Liver (tissue), 9 donors: Measurements from ENCODE around the gene OR2A14. TPM values are rescaled to one million over a fixed set of nuclear protein-coding genes. Genes with fewer than 3 reads are reported as not detected.

Experiments used
- DNase-seq: peaks from one replicate; pipeline ENCODE4 v3.0.0-alpha.2; 2017; ENCODE audit warnings: low spot score
- H3K27ac ChIP-seq, 2 donors: one replicate each; pipeline ENCODE4 v1.7.0; 2013; ENCODE audit warnings: inconsistent platforms in 2 of 2, low read length in 2 of 2, control low read depth in 1 of 2, low read depth in 1 of 2, mild to moderate bottlenecking in 1 of 2
- H3K27me3 ChIP-seq, 4 donors: one replicate each; pipeline versions ENCODE4 v1.6.1 to v1.7.0; 2013; ENCODE audit warnings: low read length in 3 of 4, inconsistent platforms in 1 of 4, mild to moderate bottlenecking in 1 of 4, moderate library complexity in 1 of 4; ENCODE audit not compliant: control insufficient read depth in 4 of 4, insufficient read depth in 4 of 4
- H3K36me3 ChIP-seq, 4 donors: one replicate each; pipeline versions ENCODE4 v1.6.1 to v1.7.0; 2013; ENCODE audit warnings: low read length in 3 of 4, mild to moderate bottlenecking in 3 of 4, low read depth in 1 of 4, moderate library complexity in 1 of 4; ENCODE audit not compliant: control insufficient read depth in 4 of 4, insufficient read depth in 3 of 4
- H3K4me1 ChIP-seq, 4 donors: one replicate each; pipeline versions ENCODE4 v1.6.1 to v1.7.0; 2013; ENCODE audit warnings: low read length in 3 of 4, mild to moderate bottlenecking in 3 of 4, moderate library complexity in 1 of 4; ENCODE audit not compliant: control insufficient read depth in 4 of 4, insufficient read depth in 4 of 4
- H3K4me3 ChIP-seq, 3 donors: one replicate each; pipeline versions ENCODE4 v1.6.1 to v1.7.0; 2013; ENCODE audit warnings: low read length in 3 of 3, control low read depth in 1 of 3, low read depth in 1 of 3, mild to moderate bottlenecking in 1 of 3
- H3K9ac ChIP-seq, 2 donors: one replicate each; pipeline ENCODE4 v1.7.0; 2013; ENCODE audit warnings: low read length in 2 of 2, mild to moderate bottlenecking in 2 of 2, moderate library complexity in 2 of 2, control low read depth in 1 of 2, low read depth in 1 of 2
- H3K9me3 ChIP-seq, 4 donors: one replicate each; pipeline versions ENCODE4 v1.6.1 to v1.7.0; 2013; ENCODE audit warnings: low read length in 3 of 4; ENCODE audit not compliant: control insufficient read depth in 4 of 4
- CTCF ChIP-seq: fragments of 150-350 bp; IDR thresholded peaks from 2 replicates; pipeline ENCODE4 v1.5.1; 2017; ENCODE audit warnings: improper control_type of control experiment, low read depth, low read length; ENCODE audit not compliant: missing input control
- EGR1 ChIP-seq, 2 donors: IDR thresholded peaks; 2 replicates each; pipeline ENCODE4 v1.6.1; 2016 to 2018; ENCODE audit warnings: antibody characterized with exemption in 2 of 2, low read depth in 2 of 2
- FOXA1 ChIP-seq: IDR thresholded peaks from 2 replicates; pipeline ENCODE4 v1.6.1; 2016; ENCODE audit warnings: antibody characterized with exemption
- FOXA2 ChIP-seq: IDR thresholded peaks from 2 replicates; pipeline ENCODE4 v1.6.1; 2016; ENCODE audit warnings: antibody characterized with exemption
- GABPA ChIP-seq, 2 donors: IDR thresholded peaks in 1 of 2; conservative IDR thresholded peaks in 1 of 2; 2 replicates each; pipeline ENCODE4 v1.6.1; 2016; ENCODE audit warnings: antibody characterized with exemption in 2 of 2, mild to moderate bottlenecking in 1 of 2, moderate library complexity in 1 of 2
- HNF4A ChIP-seq, 2 donors: conservative IDR thresholded peaks; 2 replicates each; pipeline ENCODE4 v1.6.1; 2016; ENCODE audit warnings: antibody characterized with exemption in 2 of 2, mild to moderate bottlenecking in 2 of 2
- HNF4G ChIP-seq: IDR thresholded peaks from 2 replicates; pipeline ENCODE4 v1.6.1; 2016; ENCODE audit warnings: antibody characterized with exemption
- JUND ChIP-seq, 2 donors: IDR thresholded peaks; 2 replicates each; pipeline ENCODE4 v1.6.1; 2016; ENCODE audit warnings: antibody characterized with exemption in 2 of 2
- MAX ChIP-seq: IDR thresholded peaks from 2 replicates; pipeline ENCODE4 v1.6.1; 2016; ENCODE audit warnings: antibody characterized with exemption
- NR2F2 ChIP-seq: IDR thresholded peaks from 2 replicates; pipeline ENCODE4 v1.6.1; 2016; ENCODE audit warnings: antibody characterized with exemption
- RAD21 ChIP-seq, 2 donors: IDR thresholded peaks; 2 replicates each; pipeline ENCODE4 v1.6.1; 2016; ENCODE audit warnings: antibody characterized with exemption in 2 of 2, mild to moderate bottlenecking in 2 of 2
- RXRA ChIP-seq, 2 donors: IDR thresholded peaks; 2 replicates each; pipeline ENCODE4 v1.6.1; 2017 to 2018; ENCODE audit warnings: antibody characterized with exemption in 2 of 2, mild to moderate bottlenecking in 1 of 2
- SP1 ChIP-seq: IDR thresholded peaks from 2 replicates; pipeline ENCODE4 v1.6.1; 2018; ENCODE audit warnings: antibody characterized with exemption, mild to moderate bottlenecking
- TAF1 ChIP-seq: conservative IDR thresholded peaks from 2 replicates; pipeline ENCODE4 v1.6.1; 2016; ENCODE audit warnings: antibody characterized with exemption, mild to moderate bottlenecking
- YY1 ChIP-seq: IDR thresholded peaks from 2 replicates; pipeline ENCODE4 v1.6.1; 2016; ENCODE audit warnings: antibody characterized with exemption, mild to moderate bottlenecking
- WGBS: extraction: QIAGEN DNeasy Blood & Tissue Kit; methylation state at CpG from one replicate; pipeline ENCODE4 v1.1.7; 2013; 5-methylcytosine and 5-hydroxymethylcytosine counted together
- polyA plus RNA-seq, 2 donors: library from polyadenylated mRNA; stranded (reverse) in 1 of 2; unstranded in 1 of 2; fragments of 200-250 nt in 1 of 2; fragments of >200 nt in 1 of 2; fragmentation: Nextera tagmentation in 1 of 2; extraction: Ambion mirVana in 1 of 2; gene quantifications; one replicate each; pipeline versions ENCODE4 v1.2.1 to v1.2.3, GENCODE V29; 2013 to 2015
- total RNA-seq, 2 donors: library from RNA; depleted of rRNA; stranded (reverse); fragments of >200 nt; gene quantifications; one replicate each; pipeline ENCODE4 v1.2.3, GENCODE V29; 2014
- TF ChIP-seq, protein P1 (sequence below): IDR thresholded peaks from 2 replicates; pipeline ENCODE4 v1.6.1; 2016; ENCODE audit warnings: antibody characterized with exemption
- TF ChIP-seq, protein P2 (sequence below): IDR thresholded peaks from 2 replicates; pipeline ENCODE4 v1.6.1; 2016; ENCODE audit warnings: antibody characterized with exemption, mild to moderate bottlenecking
- donor health status: healthy.
- donor health status: healthy.
- donor health status: healthy.
- donor health status: healthy.
- donor health status: healthy.

Gene OR2A14
- total and polyA plus RNA-seq, 4 donors, result not detected

DNA sequence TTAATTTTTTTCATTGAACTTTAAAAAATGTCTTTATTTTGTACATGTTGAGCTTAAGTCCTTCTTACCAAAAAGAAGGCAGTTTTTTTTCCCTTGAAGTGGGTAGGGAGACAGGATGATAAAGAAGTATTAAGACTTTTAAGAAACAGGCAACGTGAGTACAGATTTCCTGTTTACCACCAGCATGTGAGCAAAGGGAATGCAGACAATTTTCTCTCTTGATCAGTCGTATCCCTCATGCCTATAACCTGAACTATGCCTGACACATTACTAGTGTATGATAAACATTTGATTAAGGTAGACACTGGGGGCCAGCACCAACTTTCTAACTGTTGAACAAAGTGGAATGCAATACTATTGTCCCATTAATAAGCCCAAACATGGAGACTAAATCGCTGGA lies 22.4 kb upstream of the OR2A14 start:
- DNase-seq, result no peak
- no peak overlapping the region for H3K4me3 ChIP-seq
- no peaks in the 10 kb centered on the region for H3K36me3 ChIP-seq
- no peak for TF ChIP-seq NR2F2
- TF ChIP-seq, protein P1, sequence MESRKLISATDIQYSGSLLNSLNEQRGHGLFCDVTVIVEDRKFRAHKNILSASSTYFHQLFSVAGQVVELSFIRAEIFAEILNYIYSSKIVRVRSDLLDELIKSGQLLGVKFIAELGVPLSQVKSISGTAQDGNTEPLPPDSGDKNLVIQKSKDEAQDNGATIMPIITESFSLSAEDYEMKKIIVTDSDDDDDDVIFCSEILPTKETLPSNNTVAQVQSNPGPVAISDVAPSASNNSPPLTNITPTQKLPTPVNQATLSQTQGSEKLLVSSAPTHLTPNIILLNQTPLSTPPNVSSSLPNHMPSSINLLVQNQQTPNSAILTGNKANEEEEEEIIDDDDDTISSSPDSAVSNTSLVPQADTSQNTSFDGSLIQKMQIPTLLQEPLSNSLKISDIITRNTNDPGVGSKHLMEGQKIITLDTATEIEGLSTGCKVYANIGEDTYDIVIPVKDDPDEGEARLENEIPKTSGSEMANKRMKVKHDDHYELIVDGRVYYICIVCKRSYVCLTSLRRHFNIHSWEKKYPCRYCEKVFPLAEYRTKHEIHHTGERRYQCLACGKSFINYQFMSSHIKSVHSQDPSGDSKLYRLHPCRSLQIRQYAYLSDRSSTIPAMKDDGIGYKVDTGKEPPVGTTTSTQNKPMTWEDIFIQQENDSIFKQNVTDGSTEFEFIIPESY, result no peak
- TF ChIP-seq TAF1, result no peak
- TF ChIP-seq HNF4A (conservative IDR thresholded peaks at IDR 0.05), result no peak
- TF ChIP-seq HNF4G, result no peak
- TF ChIP-seq YY1, result no peak
- no peak for TF ChIP-seq RXRA (IDR thresholded peaks at IDR 0.05)
- TF ChIP-seq FOXA1, result no peak
- no peak for TF ChIP-seq MAX
- no peak for TF ChIP-seq SP1
- TF ChIP-seq FOXA2, result no peak
- TF ChIP-seq RAD21 (IDR thresholded peaks at IDR 0.05), result no peak
- TF ChIP-seq, protein P2, sequence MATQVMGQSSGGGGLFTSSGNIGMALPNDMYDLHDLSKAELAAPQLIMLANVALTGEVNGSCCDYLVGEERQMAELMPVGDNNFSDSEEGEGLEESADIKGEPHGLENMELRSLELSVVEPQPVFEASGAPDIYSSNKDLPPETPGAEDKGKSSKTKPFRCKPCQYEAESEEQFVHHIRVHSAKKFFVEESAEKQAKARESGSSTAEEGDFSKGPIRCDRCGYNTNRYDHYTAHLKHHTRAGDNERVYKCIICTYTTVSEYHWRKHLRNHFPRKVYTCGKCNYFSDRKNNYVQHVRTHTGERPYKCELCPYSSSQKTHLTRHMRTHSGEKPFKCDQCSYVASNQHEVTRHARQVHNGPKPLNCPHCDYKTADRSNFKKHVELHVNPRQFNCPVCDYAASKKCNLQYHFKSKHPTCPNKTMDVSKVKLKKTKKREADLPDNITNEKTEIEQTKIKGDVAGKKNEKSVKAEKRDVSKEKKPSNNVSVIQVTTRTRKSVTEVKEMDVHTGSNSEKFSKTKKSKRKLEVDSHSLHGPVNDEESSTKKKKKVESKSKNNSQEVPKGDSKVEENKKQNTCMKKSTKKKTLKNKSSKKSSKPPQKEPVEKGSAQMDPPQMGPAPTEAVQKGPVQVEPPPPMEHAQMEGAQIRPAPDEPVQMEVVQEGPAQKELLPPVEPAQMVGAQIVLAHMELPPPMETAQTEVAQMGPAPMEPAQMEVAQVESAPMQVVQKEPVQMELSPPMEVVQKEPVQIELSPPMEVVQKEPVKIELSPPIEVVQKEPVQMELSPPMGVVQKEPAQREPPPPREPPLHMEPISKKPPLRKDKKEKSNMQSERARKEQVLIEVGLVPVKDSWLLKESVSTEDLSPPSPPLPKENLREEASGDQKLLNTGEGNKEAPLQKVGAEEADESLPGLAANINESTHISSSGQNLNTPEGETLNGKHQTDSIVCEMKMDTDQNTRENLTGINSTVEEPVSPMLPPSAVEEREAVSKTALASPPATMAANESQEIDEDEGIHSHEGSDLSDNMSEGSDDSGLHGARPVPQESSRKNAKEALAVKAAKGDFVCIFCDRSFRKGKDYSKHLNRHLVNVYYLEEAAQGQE, result no peak
- no peak for TF ChIP-seq CTCF
- no peak for TF ChIP-seq GABPA (IDR thresholded peaks at IDR 0.05 in 1 of 2, conservative IDR thresholded peaks at IDR 0.05 in 1 of 2)
- no peak overlapping the region for H3K27ac ChIP-seq
- WGBS, result 53% methylated on average over 3 of the region's 3 CpGs
- H3K9me3 ChIP-seq, result no peaks in the 10 kb centered on the region
- H3K9ac ChIP-seq, result no peak overlapping the region
- no peaks in the 10 kb centered on the region for H3K4me1 ChIP-seq
- H3K27me3 ChIP-seq, result no peaks in the 10 kb centered on the region

GRCh38 chr7:144102041-144102440 lies 20.9 kb upstream of the OR2A14 start:
- TF ChIP-seq EGR1 (IDR thresholded peaks at IDR 0.05; ENCODE audit: low read depth in 2 of 2) (no peak), RXRA (IDR thresholded peaks at IDR 0.05) (no peak), JUND (IDR thresholded peaks at IDR 0.05) (no peak), YY1 (no peak), MAX (no peak)
- no peak overlapping the region for H3K4me3 ChIP-seq
- H3K9me3 ChIP-seq, result no peaks in the 10 kb centered on the region
- no peak for DNase-seq
- no peaks in the 10 kb centered on the region for H3K36me3 ChIP-seq
- H3K9ac ChIP-seq, result no peak overlapping the region
- no peaks in the 10 kb centered on the region for H3K4me1 ChIP-seq
- no peak overlapping the region for H3K27ac ChIP-seq
- H3K27me3 ChIP-seq, result no peaks in the 10 kb centered on the region
